HG03196 (cell line): ENCODE results near the gene FERMT3.

Experiments
- ATAC-seq: cut with Tn5 transposase; IDR thresholded peaks from one replicate; pipeline ENCODE4 v1.9.1; 2021; ENCODE audit not compliant: unreplicated experiment

Gene FERMT3

DNA sequence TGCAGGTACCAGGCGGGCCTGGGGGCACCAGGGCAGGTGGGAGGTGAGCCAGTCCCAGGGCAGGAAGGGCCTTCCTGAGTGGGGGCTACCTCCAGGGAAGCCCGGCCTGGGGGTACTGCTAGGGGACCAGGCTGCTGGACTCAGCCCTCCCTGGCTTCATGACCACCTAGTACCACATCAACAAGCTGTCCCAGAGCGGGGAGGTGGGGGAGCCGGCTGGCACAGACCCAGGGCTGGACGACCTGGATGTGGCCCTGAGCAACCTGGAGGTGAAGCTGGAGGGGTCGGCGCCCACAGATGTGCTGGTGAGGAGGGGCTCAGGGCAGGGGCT lies 12.8 kb downstream of the FERMT3 start:
- no peak for ATAC-seq

DNA sequence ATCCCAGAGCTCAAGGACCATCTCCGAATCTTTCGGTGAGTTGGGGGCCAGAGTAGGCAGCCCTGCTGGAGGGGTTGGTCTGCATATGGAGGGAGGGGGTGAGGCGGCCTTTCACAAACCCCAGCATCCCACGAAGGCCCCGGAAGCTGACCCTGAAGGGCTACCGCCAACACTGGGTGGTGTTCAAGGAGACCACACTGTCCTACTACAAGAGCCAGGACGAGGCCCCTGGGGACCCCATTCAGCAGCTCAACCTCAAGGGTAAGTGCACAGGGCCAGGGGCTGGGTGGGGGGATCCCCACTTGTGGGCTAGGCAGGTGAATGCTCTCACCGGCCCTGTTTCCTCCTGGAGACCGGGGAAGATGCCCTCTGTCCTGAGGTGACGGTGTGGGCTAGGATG lies 13.2 kb downstream of the FERMT3 start:
- no peak for ATAC-seq

DNA sequence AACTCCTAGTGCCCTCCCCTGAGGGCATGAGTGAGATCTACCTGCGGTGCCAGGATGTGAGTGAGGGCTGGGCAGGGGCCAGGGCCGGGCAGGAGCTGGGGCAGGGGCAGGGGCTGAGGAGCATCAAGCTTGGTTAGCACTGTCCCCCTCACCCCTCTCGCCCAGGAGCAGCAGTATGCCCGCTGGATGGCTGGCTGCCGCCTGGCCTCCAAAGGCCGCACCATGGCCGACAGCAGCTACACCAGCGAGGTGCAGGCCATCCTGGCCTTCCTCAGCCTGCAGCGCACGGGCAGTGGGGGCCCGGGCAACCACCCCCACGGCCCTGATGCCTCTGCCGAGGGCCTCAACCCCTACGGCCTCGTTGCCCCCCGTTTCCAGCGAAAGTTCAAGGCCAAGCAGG lies 13.8 kb downstream of the FERMT3 start:
- no peak for ATAC-seq

DNA sequence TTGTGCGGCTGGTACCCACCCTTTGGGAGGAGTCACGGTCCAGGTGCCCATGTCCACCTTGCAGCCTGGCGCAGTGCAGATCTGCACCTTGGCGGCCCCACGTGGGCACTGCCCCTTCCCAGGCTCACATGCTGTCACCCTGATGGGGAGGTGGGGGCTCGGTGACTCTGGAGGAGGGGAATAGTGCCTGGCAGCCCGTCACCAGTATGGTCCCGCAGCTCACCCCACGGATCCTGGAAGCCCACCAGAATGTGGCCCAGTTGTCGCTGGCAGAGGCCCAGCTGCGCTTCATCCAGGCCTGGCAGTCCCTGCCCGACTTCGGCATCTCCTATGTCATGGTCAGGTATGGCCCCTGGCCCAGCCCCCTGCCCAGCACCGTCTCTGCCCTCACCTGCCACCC lies 14.3 kb downstream of the FERMT3 start:
- no peak for ATAC-seq

DNA sequence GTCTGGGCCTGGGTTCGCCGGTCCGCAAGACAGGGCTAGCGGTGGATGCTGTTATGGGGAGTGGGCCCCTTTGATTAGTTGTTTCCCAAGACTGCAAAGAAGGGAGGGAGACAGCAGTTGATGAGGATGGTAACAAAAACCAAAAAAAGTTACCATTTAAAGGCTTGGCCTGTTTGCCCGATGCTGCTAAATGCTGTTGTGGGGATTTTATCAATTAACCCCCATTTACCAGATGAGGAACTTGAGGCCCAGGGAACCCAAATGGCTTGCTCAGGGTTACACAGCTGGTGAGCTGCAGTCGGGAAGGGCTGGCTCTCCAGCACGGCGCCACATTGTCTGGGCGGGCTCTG lies 16.1 kb downstream of the FERMT3 start:
- no peak for ATAC-seq

DNA sequence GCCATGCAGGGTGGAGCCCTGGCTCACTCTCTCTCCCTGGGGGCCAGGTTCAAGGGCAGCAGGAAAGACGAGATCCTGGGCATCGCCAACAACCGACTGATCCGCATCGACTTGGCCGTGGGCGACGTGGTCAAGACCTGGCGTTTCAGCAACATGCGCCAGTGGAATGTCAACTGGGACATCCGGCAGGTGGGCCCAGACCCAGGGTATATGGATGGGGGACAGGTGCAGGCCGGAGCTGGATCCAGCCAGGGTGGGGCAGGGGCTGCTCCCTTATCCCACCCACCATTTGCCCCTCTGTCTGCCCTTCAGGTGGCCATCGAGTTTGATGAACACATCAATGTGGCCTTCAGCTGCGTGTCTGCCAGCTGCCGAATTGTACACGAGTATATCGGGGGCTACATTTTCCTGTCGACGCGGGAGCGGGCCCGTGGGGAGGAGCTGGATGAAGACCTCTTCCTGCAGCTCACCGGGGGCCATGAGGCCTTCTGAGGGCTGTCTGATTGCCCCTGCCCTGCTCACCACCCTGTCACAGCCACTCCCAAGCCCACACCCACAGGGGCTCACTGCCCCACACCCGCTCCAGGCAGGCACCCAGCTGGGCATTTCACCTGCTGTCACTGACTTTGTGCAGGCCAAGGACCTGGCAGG lies 16.6 kb downstream of the FERMT3 start:
- ATAC-seq: no peak

DNA sequence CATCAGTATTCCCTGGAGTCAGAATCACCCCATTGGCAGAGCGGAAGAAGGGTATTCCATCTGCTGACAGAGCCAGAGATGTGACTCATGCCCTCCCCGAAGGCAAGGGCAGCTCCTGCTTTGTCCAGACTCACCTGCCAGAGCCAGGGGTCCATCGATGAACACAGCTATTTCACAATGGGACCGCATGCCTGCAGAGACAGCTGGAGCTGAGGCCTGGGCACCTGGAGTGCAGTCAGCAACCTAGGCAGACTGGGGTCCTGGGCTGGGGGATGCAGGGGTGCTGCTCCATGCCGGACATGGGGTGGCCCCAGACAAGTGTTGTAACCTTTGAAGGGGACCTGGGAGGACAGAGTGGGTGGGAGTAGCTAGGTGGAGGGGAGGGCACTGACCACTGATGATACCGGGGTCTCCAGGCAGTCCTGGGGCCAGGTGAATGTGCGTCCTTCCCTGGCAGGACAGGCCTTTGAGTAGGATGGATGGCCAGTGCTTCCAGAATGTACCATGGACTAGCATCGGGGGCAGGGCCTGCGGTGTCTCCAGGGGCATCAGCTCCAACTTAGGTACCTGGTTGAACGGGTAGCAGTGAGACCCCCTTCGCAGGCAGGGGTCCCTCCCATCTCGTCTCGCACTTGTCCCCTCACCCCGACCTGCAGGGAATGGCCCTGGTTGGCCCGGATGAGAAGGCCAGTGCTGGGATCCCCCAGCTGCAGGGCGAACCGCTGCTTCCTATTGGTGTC lies 17.8 kb downstream of the FERMT3 start:
- no peak for ATAC-seq

DNA sequence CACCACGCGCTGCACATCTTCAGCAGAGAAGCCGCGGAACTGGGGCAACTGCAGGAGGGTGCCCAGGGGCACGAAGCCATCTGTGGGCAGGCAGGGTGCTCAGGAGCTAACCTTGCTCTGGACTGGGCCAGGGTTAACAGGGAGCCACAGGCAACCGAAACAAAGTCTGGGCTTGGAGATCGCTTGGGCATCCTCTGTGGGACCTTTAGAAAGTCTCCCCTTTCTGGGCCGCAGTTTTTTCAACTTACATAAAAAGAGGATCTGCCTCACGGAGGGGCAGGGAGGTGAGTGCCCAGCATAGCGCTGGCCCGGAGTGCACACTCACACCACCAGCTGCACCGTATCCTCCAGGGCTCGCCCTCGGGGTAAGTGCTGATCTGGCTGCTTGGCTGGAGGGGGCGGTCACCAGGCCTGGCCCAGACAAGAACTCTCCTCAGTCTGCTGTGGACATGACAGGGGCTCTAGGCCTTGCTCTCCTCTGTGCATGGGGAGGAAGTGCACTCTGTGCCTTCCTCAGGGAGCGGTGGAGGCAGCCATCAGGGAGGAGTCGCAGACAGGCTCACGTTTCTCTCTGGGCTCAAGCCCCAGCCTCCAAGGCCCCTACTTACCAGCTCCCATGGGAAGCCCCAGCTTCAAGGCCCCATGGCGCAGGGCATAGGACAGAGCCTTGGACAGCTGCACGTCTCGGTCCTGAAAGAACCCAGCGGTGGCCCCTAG lies 18.5 kb downstream of the FERMT3 start:
- ATAC-seq: no peak

DNA sequence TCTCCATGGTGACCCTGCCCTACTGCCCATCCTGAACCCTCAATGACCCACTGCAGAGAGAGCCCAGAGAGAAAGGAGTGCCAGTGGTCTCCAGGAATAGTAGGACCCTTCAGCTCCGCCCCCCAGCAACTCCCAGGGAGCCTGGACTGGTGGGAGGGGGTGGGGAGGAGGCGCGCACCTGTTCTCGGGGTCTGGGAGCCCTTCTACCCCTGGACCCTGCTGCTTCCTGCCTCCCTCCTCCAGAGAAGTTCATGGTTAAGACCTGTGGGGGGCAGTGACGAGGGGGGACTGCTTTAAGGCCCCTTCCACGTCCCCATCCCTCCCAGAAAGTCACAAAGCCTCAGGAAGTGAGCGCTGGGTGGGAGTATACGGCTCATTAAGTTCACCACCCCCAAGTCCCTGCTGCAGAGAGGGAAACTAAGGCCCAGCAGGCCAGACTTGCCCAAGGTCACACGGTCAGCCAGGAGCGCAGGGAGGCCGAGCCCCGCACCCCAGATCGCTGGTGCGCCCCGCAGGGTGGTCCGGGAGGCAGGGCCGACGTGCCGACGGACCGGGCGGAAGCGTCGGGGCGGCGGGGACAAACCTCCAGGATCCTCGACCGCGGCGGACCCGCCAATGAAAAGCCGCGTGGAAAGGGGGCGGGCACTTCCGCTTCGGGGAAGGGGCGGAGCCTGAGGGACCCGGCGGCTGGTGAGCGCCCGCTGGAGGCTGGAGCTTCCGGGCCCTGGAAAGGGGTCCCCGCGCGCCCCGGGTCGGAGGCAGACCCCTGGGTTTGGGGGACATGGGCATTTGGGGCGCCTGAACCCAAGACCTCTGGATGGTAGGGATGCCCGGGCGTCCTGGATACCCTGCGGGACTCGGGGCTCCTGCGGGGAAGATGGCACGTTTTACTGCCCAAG lies 19.3 kb downstream of the FERMT3 start, which contains the start of the genes NUDT22 and TRPT1:
NUDT22 (plus strand) TSS at position 667 of the 899 bp plus-strand sequence. CDS start 379 bp downstream, outside the sequence.
TRPT1 (minus strand) TSS at position 579 of the 899 bp plus-strand sequence; CDS start at position 253, 326 bp downstream.
- peak; percentile 45 for ATAC-seq

DNA sequence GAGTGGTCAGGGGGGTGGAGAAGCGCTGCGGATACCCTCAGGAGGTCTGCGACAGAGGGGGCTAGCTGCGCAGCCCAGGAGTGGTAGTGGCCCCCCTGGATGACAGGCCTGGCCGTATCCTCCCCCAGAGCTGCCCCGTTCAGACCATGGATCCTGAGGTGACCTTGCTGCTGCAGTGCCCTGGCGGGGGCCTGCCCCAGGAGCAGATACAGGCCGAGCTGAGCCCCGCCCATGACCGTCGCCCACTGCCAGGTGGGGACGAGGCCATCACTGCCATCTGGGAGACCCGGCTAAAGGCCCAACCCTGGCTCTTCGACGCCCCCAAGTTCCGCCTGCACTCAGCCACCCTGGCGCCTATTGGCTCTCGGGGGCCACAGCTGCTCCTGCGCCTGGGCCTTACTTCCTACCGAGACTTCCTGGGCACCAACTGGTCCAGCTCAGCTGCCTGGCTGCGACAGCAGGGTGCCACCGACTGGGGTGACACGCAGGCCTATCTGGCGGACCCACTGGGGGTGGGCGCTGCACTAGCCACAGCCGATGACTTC lies 20.1 kb downstream of the FERMT3 start:
- ATAC-seq: peak; percentile 23

DNA sequence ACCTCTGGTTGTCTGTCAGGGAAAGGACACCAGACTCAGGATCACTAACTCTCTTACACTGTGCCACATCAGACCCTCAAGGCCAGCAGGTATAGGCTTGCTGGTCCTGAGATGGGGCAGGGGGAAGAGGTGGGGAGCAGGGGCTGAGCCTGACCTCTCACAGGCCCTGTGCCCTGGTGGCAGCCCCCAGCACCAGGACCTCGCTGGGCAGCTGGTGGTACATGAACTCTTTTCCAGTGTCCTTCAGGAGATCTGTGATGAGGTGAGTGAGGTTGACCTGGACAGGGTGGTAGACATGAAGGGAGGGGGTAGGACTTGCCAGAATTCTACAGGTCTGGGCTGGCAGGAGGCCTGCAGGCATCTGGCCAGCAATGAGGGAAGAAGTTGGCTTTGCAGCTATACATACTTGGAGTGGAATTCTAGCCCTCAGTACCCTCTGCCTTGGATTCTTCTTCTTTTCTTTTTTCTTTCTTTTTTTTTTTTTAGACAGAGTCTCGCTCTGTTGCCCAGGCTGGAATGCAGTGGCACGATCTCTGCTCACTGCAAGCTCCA lies 21.0 kb downstream of the FERMT3 start:
- ATAC-seq: no peak

DNA sequence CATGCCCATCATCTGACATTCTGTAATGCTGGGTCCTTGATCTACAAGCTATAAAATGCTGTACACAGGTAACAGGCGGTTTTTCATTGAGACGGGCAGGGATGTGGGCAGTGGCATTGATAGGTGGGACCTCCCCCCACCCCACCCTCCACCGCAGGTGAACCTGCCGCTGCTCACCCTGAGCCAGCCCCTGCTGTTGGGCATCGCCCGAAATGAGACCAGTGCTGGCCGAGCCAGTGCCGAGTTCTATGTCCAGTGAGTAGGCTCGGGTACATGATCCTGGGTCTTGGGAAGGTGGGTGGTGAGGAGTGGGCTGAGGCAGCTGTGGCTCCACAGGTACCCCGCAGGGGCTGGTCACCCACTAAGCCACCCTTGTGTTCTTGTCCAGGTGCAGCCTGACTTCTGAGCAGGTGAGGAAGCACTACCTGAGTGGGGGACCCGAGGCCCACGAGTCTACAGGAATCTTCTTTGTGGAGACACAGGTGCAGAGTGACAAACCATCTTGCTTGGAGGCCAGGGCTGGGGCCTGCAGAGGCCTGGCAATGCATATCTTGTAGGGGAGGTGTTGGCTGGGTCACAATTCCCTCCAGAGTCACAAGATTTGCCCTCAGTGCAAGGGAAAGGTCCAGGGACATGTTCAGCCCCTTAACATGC lies 22.7 kb downstream of the FERMT3 start:
- ATAC-seq: no peak

DNA sequence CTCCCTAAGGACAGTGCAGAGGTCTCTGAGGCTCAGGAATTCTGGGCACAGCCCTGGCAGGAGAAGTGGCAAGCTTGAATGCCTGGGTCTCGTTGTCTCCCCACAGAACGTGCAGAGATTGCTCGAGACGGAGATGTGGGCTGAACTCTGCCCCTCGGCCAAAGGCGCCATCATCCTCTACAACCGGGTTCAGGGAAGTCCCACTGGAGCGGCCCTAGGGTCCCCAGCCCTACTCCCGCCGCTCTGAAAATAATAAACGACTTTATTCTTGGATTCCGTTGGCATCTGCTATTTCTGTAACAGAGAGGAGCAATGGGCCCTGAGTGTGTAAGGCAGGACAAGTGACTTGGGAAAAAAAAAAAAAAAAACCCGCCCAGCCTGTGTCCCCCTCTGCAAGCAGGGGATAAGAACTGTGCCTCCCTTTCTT lies 23.2 kb downstream of the FERMT3 start:
- no peak for ATAC-seq

DNA sequence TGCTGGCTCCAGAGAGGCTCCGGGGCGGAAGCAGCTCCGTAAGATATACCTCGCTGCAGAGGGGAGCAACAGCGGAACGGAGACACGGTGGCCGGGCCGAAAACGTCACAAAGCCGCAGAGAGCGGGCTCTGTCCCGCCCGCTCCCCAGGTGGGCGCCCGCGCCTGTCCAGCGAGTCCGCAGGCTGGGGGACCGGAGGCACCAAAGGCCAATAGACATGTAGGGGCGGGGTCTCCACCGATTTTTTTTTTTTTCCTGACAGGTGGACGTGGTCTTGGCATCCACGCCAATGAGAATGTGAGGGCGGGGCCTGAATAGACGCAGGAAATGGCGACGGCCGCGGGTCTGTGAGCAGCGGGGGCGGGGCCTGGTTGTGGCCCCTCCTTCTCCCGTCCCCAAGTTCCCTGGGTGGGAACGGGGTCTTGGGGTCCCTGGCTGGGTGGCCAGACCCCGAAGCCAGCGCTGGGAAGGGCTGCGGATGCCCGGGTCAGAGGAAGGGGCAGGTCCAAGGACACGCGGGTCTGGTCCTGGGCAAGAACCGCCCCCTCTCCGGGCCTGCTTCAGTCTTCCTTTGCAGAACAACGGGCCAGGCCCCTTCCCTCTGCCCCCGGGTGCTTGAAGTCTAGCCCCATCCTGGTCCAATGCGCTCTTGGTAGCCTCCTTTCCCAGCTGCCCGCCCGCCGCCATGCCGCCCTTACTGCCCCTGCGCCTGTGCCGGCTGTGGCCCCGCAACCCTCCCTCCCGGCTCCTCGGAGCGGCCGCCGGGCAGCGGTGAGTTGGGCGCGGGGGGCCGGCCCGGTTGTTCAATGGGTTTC lies 23.9 kb downstream of the FERMT3 start, which contains the start of gene DNAJC4:
DNAJC4 (plus strand) TSS at position 378 of the 814 bp plus-strand sequence; CDS start at position 685, 307 bp downstream.
- peak; percentile 44 for ATAC-seq

DNA sequence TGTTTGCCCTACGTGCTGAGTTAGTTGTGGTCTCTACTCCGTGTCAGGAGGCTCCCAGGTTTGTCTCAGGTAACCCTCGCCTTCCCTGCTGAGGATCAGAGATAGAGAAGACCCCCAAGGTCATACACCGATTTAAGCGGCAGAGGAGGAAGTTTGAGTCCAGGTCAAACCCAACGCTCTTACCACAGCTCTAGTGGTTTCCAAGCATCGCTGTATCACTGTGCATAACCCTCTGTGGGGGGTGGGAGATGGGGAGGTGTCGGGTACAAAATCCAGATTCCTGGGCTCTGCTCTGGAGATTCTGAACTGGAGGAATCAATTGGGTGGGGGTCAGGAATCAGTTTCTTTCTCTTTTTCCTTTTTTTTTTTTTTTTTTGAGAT lies 24.5 kb downstream of the FERMT3 start:
- ATAC-seq: no peak

DNA sequence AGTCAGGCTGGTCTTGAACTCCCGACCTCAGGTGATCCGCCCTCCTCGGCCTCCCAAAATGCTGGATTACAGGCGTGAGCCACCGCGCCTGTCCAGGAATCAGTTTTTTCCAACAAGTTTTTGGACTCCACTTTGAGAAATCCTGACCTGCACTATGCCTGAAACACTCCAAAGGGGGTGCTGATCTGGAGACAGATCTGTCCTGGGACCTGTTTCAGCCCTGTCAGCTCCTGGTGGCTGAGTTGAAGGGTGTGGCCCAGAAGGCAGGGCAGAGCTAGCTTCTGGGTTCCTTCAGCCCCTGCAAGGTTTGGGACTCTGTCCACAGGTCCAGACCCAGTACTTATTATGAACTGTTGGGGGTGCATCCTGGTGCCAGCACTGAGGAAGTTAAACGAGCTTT lies 25.0 kb downstream of the FERMT3 start:
- ATAC-seq: no peak

DNA sequence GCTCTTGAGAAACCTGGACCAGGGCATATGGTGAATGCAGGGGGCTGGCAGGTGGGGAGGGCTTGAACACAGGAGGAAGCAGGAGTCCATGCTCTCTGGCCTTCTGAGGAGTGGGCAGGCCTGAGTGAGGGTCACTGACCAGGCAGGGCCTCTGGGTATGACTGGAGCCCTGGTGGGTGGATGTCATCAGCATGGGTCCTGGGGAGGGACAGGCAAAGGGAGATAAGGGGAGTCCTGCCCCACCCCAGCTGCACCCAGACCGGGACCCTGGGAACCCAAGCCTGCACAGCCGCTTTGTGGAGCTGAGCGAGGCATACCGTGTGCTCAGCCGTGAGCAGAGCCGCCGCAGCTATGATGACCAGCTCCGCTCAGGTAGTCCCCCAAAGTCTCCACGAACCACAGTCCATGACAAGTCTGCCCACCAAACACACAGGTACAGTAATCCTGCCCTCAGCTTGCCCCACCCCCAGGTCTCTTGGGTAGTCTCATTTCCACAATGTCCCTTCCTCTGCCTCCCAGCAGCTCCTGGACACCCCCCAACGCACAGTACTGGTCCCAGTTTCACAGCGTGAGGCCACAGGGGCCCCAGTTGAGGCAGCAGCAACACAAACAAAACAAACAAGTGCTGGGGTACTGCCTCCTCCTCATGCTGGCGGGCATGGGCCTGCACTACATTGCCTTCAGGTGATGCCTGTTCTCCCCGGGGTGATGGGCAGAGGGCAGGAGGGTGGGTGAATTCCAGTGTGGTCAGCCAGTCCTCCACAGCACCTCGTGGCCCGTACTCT lies 25.9 kb downstream of the FERMT3 start:
- no peak for ATAC-seq

DNA sequence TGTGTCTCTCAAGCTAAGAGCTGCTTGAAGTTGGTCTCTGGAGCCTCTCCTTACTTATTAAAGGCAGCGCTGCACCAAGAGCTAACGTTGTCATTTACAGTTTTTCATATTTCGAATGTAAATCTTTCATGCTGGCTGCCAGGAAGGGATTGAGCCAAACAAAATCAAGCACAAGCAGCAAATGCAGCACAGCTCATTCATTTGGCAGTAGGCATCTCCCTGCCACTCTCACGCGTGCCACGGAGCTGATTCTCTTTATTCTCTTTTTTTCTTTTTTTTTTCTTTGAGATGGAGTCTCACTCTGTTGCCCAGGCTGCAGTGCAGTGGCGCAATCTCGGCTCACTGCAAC lies 26.4 kb downstream of the FERMT3 start:
- ATAC-seq: no peak
